ENCODE measurements around the gene PDK4. TPM values are rescaled to one million over a fixed set of nuclear protein-coding genes. Genes with fewer than 3 reads are reported as not detected.

Gene PDK4
- total RNA-seq, 1 donor from 2014 or later = not detected

Other genes with a start within 250 kb of the PDK4 start
- gene PON3, start 200.1 kb downstream of the PDK4 start, total RNA-seq = not detected in 2 replicates
- 3.1 and 3.7 TPM in 2 replicates for gene PON2, start 161.5 kb downstream of the PDK4 start, total RNA-seq
- not detected in 2 replicates for gene ASB4, start 110.6 kb downstream of the PDK4 start, total RNA-seq
- gene DYNC1I1, start 176.0 kb upstream of the PDK4 start, total RNA-seq = not detected in 2 replicates

Measured in activated T-helper 1 cell treated with anti-CD3 and anti-CD28 coated beads, Interleukin-12 subunit alpha, Interleukin-12 subunit beta, Interleukin-2, Interleukin-4 antibody, amounts not matched to agents 30 ng/mL and 10 ng/mL and 1 ng/mL, durations not matched to agents 14 hours and 24 hours and 36 hours (primary cell).